Measurements from ENCODE around the gene TBC1D5. TPM values are rescaled to one million over a fixed set of nuclear protein-coding genes. Genes with fewer than 3 reads are reported as not detected.

The TBC1D5 gene
- total and polyA plus RNA-seq, 2 of the 8 experiments (the other 6 are each of a cell fraction or from before 2014, with no cell fraction given): 11.0 to 22.9 TPM

- no peak overlapping the region for H3K14ac ChIP-seq (ENCODE audit: insufficient read length)
- no peaks in the 10 kb centered on the region for H4K20me1 ChIP-seq (replicated peaks in 1 of 2; ENCODE audit: control insufficient read depth in 1 of 2, insufficient read depth in 2 of 2, low read length in 2 of 2)
- no peak overlapping the region for H2AFZ ChIP-seq (ENCODE audit: low read length)
- no peak overlapping the region for H3K4me2 ChIP-seq (ENCODE audit: insufficient read depth in 1 of 2, low read depth in 2 of 2, low read length in 2 of 2)
- FAIRE-seq: no peak
- TF ChIP-seq BCL11A (IDR thresholded peaks at IDR 0.05; ENCODE audit: low read depth in 2 of 2, low read length in 2 of 2) (no peak), FOSL1 (IDR thresholded peaks at IDR 0.05; ENCODE audit: insufficient read depth, low read depth, low read length) (no peak), SIRT6 (IDR thresholded peaks at IDR 0.05; ENCODE audit: low read length) (no peak), MAX (IDR thresholded peaks at IDR 0.05) (no peak), YY1 (IDR thresholded peaks at IDR 0.05; ENCODE audit: low read depth, low read length) (no peak), BACH1 (IDR thresholded peaks at IDR 0.05; ENCODE audit: low read length) (no peak)
- H3K23me2 ChIP-seq (ENCODE audit: low read depth, low read length): no peaks in the 10 kb centered on the region
- H3K36me3 ChIP-seq (ENCODE audit: control insufficient read depth in 2 of 4, insufficient read depth in 4 of 4, low read length in 3 of 4): no peaks in the 10 kb centered on the region
- H3K27me3 ChIP-seq (replicated peaks in 1 of 4; ENCODE audit: control insufficient read depth in 3 of 4, extremely low read depth in 1 of 4, insufficient read depth in 3 of 4, low read length in 3 of 4): no peaks in the 10 kb centered on the region
- no peak overlapping the region for H3K23ac ChIP-seq (ENCODE audit: insufficient read length)
- H3K4me3 ChIP-seq (ENCODE audit: extremely low read depth in 1 of 4, insufficient read depth in 2 of 4, low read depth in 3 of 4, low read length in 4 of 4): no peak overlapping the region
- no peak overlapping the region for H2BK20ac ChIP-seq (ENCODE audit: low read length)
- no peak overlapping the region for H2AK5ac ChIP-seq (ENCODE audit: low read depth, low read length)
- no peaks in the 10 kb centered on the region for H3K79me1 ChIP-seq (ENCODE audit: low read depth, low read length)
- no peaks in the 10 kb centered on the region for H3K4me1 ChIP-seq (replicated peaks in 1 of 4; ENCODE audit: control insufficient read depth in 3 of 4, insufficient read depth in 4 of 4, low read length in 3 of 4)
- H4K8ac ChIP-seq (ENCODE audit: extremely low read depth, insufficient read depth, low read length): no peak overlapping the region
- WGBS, 2 experiments (ENCODE audit: extremely low coverage in 1 of 2, insufficient coverage in 1 of 2, insufficient read length in 1 of 2, insufficient replicate concordance in 2 of 2, low coverage in 1 of 2, low lambda C conversion rate in 2 of 2, missing lambda C conversion rate in 1 of 2): 7% methylated on average over 1 of the region's 1 CpG; no CpG with 5 or more reads in 1 of the 2 experiments
- no peak overlapping the region for H4K5ac ChIP-seq (ENCODE audit: insufficient read length, low read depth, low read length)
- no peak overlapping the region for H3K9ac ChIP-seq (replicated peaks in 1 of 4; ENCODE audit: extremely low read depth in 1 of 4, low read depth in 3 of 4, low read length in 3 of 4)
- no peak overlapping the region for H2BK12ac ChIP-seq (ENCODE audit: low read depth, low read length)
- no peak overlapping the region for H3K4ac ChIP-seq (replicated peaks; ENCODE audit: insufficient read length, low read depth, low read length)
- no peak overlapping the region for H3K18ac ChIP-seq (ENCODE audit: extremely low read depth, low read length)
- no peak overlapping the region for H4K91ac ChIP-seq (replicated peaks; ENCODE audit: insufficient read length, low read length)
- H3K27ac ChIP-seq (ENCODE audit: low read depth, low read length): no peak overlapping the region
- ChIA-PET CTCF (ENCODE audit: partially characterized antibody) (no interaction called here), POLR2A (ENCODE audit: partially characterized antibody) (no interaction called here)
- DNase-seq (ENCODE audit: low read depth in 1 of 2, low spot score in 2 of 2): no peak
- H2BK120ac ChIP-seq (replicated peaks; ENCODE audit: low read depth, low read length): no peak overlapping the region
- H3K56ac ChIP-seq (replicated peaks; ENCODE audit: insufficient read length, low read depth, low read length): no peak overlapping the region
- no peak overlapping the region for H2BK15ac ChIP-seq (ENCODE audit: low read length)
- H2BK5ac ChIP-seq (ENCODE audit: low read depth, low read length): no peak overlapping the region
- no peaks in the 10 kb centered on the region for H3K79me2 ChIP-seq (ENCODE audit: control insufficient read depth in 1 of 2, insufficient read depth in 2 of 2, low read length in 2 of 2)
- H3K9me3 ChIP-seq (ENCODE audit: insufficient read depth in 2 of 2, low read depth in 1 of 2, low read length in 1 of 2): no peaks in the 10 kb centered on the region
Observed at GRCh38 chr3:17218587-17218986, 523.8 kb downstream of the TBC1D5 start.
